Mesenteric fat pad (tissue), 1 donor: ENCODE results near the gene METAP1. TPM values are rescaled to one million over a fixed set of nuclear protein-coding genes. Genes with fewer than 3 reads are reported as not detected.
"Not testable (repeated sequence)": the region's sequence is repeated elsewhere in the genome, so short reads cannot be mapped to it uniquely, and the experiment has no call there.

Experiments used
- DNase-seq: peaks from one replicate; pipeline ENCODE4 v3.0.0-alpha.2; 2020; ENCODE audit warnings: low spot score
- total RNA-seq: library from RNA; stranded (reverse); fragmentation: NEBNext Ultra II Directional; extraction: Animal tissue kit (Norgen Biotek cat#: 25700); gene quantifications from one replicate; pipeline ENCODE4 v1.2.1, GENCODE V29; 2021
- donor health status: DM: yes; HTN: yes; CAD: no.

METAP1 gene
- total RNA-seq, 1 donor from 2014 or later: 21.3 TPM

- no peak for DNase-seq
These were observed 59.0 kb downstream of the METAP1 start for GRCh38 chr4:99054428-99054994.

DNA sequence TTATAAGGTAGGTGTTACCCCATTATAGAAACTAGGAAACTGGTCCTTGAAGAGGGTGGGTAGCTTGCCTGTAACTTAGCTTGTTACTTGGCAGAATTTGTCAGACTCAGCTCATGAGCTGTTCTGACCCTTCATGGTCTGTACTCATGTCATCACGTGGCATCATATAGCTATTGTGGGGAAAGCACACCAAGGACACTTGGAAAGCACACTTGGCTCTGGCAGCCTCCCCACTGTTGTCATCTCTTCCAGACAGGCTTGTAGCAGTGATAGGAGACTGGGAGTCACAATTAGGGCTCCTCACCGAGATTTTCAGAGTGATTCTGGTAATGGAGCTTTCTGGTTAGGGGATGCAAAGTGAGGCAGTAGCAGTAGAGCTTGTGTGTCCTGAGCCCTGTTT lies 62.7 kb downstream of the METAP1 start:
- no peak for DNase-seq

GRCh38 chr4:99059550-99059949 lies 64.0 kb downstream of the METAP1 start:
- DNase-seq: no peak

DNA sequence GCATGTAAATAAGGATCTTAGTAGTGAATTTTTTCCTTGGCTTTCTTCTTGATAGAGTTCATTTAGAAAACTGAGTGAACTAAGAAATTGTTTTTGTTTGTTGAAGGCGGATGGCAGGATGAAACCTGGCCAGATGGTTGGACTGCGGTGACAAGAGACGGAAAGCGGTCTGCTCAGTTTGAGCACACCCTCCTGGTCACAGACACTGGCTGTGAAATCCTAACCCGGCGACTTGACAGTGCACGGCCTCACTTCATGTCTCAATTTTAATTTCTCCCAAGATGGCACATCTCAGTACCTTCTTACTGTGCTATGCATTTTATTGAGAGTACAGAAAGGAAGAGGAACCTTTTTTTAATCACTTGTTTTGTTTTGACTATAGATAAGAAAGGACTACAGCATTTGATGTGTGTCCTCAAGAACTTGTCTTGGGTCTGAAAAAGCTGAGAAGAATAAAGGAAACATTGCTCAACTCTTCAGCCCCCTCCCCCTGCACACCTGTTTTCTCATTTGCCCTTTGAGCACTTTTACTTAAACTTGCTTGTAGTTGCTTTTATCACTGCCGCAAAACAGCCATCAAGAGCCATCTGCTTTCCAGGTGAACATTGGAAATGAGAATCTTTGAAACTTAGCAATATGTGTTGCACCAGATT lies 65.7 kb downstream of the METAP1 start:
- DNase-seq: no peak

- no peak for DNase-seq
These were observed 66.6 kb downstream of the METAP1 start for GRCh38 chr4:99062120-99062519.

GRCh38 chr4:99065521-99065920 lies 70.0 kb downstream of the METAP1 start:
- DNase-seq: not testable (repeated sequence)

- no peak for DNase-seq
These were observed 72.1 kb downstream of the METAP1 start for GRCh38 chr4:99067617-99068016.

- DNase-seq: no peak
These were observed 75.6 kb downstream of the METAP1 start for GRCh38 chr4:99071159-99071558.

GRCh38 chr4:99074816-99075215 lies 79.3 kb downstream of the METAP1 start:
- no peak for DNase-seq

- DNase-seq: no peak
These were observed 80.9 kb downstream of the METAP1 start for GRCh38 chr4:99076292-99076976.

GRCh38 chr4:99077177-99077576 lies 81.7 kb downstream of the METAP1 start:
- DNase-seq: no peak

DNA sequence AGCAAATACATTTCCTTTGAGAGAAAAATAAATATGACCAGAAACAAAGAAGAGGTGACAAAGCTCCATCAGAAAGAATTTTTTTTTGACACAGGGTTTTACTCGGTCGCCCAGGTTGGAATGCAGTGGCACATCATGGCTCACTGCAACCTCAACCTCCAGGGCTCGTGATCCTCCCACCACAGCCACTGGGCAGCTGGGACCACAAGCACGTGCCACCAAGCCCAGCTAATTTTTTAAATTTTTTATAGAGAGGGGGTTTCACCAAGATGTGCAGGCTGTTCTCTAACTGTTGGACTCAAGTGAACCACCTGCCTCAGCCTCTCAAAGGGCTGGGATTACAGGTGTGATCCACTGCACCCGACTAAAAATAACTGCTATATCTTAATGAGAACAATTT lies 82.8 kb downstream of the METAP1 start:
- no peak for DNase-seq

DNA sequence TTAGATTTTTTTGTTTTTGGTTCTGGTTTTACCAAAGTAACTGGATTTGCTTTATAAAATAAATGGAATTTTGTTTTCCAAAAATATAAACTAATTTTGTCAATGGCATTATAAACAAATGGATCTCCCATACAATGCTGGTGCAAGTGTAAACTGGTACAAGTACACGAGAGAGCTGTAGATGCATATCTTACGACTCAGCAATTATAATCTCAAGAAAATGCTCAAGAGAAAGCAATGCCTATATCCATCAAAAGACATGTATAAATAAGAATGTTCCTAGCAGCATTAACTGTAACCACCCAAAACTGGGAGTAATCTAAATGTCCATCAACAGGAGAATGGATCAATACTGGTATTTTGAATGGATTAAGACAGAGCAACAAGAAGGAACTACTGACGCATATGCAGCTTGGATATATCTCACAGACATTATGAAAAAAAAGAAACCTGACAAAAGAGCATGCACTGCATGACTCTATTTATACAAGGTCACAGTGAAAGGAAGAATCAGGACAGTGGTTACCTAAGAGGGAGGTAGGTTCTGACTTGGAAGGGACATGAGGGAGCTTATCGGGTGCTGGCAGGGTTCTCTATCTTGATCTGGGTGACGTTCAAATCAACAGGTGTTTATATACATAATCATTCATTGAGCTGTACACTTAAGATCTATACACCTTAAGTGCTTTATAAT lies 83.6 kb downstream of the METAP1 start:
- no peak for DNase-seq

DNA sequence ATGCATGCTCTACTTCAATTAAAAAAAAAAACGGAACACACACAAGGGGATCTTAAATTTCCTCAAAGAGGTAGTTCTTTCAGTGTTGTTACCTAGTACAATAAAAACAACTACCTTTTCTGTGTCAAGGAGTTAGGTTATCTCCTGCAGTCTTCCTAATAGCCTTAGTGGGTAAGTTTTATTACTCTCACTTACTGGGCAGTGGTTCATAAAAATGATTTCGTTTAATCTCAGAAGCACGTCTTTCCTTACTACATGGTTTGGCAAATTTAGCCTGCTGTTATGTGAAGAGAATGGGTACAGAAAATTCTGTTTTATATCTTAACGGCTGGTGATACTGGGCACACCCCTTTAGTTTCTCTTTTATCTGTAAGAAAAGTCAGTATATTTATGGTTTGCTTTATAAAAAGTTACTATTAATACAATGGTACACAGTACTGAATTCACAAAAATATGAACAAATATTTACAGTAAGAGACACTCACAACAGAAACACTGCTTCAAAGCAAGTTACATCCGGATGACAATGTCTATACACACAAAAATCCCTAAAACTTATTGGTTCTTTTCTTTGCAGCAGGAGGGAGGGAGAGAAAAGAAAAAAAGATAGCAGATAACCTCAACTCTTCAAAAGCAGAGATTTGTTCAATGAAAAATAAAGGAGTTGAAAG lies 84.2 kb downstream of the METAP1 start:
- DNase-seq: no peak

DNA sequence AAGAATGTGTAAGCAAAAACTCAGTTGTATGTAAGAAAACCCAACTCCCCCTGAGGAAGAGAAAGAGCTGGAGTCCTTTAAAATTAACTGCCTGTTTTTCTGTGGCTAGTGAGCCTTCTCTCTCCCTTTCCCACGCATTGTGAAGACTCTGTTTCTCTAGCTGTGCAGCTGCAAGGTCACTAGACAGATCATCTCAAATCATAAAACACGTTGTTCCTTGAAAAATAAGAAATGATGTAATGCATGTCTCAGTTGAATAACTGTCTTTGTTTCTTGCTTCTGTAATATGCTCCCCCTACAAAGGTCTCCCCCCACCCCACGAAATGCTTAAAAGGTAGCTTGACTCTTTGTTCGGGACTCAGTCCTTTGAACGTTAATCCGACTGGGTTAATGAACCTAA lies 85.3 kb downstream of the METAP1 start:
- not testable (repeated sequence) for DNase-seq

DNA sequence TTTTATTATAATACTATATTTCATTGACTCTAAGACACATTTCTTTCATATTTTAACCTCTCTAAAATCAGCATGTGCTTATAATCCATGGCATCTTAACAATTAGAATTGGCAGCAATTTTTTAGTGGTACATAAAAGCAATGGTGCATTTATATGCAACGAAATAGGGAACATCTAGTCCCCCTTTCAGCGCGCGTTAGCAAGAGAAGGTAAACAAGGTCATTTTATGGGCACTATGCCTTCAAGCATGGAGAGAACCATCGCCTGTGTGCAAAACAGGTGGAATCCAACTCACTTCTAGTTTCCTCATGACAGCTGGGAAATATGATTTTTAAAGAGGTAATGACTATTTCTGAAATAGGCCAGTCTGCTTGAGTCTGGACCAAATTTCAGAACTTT lies 86.7 kb downstream of the METAP1 start:
- DNase-seq: no peak

DNA sequence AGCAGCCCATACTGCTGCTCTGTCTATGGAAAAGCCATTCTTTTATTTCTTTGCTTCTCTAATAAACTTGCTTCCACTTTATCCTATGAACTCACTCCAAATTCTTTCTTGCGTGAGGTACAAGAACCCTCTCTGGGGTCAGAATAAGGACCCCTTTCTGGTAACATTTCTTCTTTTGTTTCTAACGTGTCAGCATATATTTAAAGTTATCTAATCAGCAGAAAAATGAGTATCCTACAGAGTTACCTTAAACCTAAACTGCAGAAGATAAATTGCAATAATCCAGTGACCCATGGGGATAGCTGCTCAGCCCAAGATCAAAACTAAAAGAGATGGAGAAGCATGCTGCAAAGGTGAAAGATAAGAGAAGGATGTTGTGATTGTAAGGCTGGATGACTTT lies 89.1 kb downstream of the METAP1 start:
- DNase-seq: no peak

- no peak for DNase-seq
These were observed 92.5 kb downstream of the METAP1 start for GRCh38 chr4:99088023-99088449.

- peak; percentile 96 for DNase-seq
These were observed 93.2 kb downstream of the METAP1 start, which contains the start of gene ADH5 for GRCh38 chr4:99088481-99089365. ADH5 (minus strand) TSS chr4:99088788; CDS start chr4:99088700, 88 bp downstream.

GRCh38 chr4:99090481-99091215 lies 95.1 kb downstream of the METAP1 start:
- no peak for DNase-seq
